Prostate gland (tissue), 2 donors: ENCODE measurements around the gene GSTM4. TPM values are rescaled to one million over a fixed set of nuclear protein-coding genes. Genes with fewer than 3 reads are reported as not detected.

ENCODE experiments used
- DNase-seq: peaks from one replicate; pipeline ENCODE4 v3.0.0-alpha.2; 2019; ENCODE audit warnings: low spot score
- H3K27ac ChIP-seq, 2 donors: fragments of 200-600 bp; sonication (generic); 2 replicates each; pipeline ENCODE4 v1.5.1; 2017 to 2019
- H3K27me3 ChIP-seq: fragments of 200-600 bp; sonication (generic); replicated peaks from 2 replicates; pipeline ENCODE4 v1.5.1; 2019; ENCODE audit not compliant: insufficient read depth
- H3K36me3 ChIP-seq, 2 donors: fragments of 200-600 bp; sonication (generic); 1 replicate in 1 of 2; 2 replicates in 1 of 2; pipeline versions ENCODE4 v1.5.1 to v1.8.1; 2017 to 2019
- H3K4me1 ChIP-seq: fragments of 200-600 bp; sonication (generic); replicated peaks from 2 replicates; pipeline ENCODE4 v1.5.1; 2019
- H3K4me3 ChIP-seq, 2 donors: fragments of 200-600 bp; sonication (generic); 2 replicates each; pipeline ENCODE4 v1.5.1; 2017 to 2019
- H3K9me3 ChIP-seq: fragments of 200-600 bp; sonication (generic); 2 replicates; pipeline ENCODE4 v1.5.1; 2017
- POLR2A ChIP-seq: fragments of 450-650 bp; IDR thresholded peaks from one replicate; pipeline ENCODE4 v1.6.1; 2016; ENCODE audit warnings: antibody characterized with exemption, mild to moderate bottlenecking
- POLR2AphosphoS5 ChIP-seq: sonication (generic); formaldehyde crosslinking; IDR thresholded peaks from one replicate; pipeline ENCODE4 v1.6.1; 2017; ENCODE audit warnings: antibody characterized with exemption
- WGBS: methylation state at CpG from one replicate; pipeline ENCODE4 v1.1.5; 2018; 5-methylcytosine and 5-hydroxymethylcytosine counted together
- intact Hi-C: fragments of 100-400 bp; cut with DNase I; formaldehyde crosslinking; loops from one replicate; pipeline ENCODE4 v1.14.2; 2022
- total RNA-seq, 2 donors: library from RNA; depleted of rRNA; stranded (reverse); fragments of >200 nt; gene quantifications; one replicate each; pipeline ENCODE4 v1.1.0, GENCODE V29; 2016
- TF ChIP-seq, protein P1 (sequence below), 4 experiments: fragments of 200-600 bp in 2 of 4; fragments of 450-650 bp in 2 of 4; sonication (generic) in 2 of 4; IDR thresholded peaks; 1 replicate in 3 of 4; 2 replicates in 1 of 4; pipeline ENCODE4 v1.5.1; 2016 to 2019; ENCODE audit warnings: antibody characterized with exemption in 4 of 4, mild to moderate bottlenecking in 2 of 4, moderate library complexity in 2 of 4

GSTM4 gene
- total RNA-seq, 2 donors from 2014 or later, result 26.8 to 56.5 TPM

DNA sequence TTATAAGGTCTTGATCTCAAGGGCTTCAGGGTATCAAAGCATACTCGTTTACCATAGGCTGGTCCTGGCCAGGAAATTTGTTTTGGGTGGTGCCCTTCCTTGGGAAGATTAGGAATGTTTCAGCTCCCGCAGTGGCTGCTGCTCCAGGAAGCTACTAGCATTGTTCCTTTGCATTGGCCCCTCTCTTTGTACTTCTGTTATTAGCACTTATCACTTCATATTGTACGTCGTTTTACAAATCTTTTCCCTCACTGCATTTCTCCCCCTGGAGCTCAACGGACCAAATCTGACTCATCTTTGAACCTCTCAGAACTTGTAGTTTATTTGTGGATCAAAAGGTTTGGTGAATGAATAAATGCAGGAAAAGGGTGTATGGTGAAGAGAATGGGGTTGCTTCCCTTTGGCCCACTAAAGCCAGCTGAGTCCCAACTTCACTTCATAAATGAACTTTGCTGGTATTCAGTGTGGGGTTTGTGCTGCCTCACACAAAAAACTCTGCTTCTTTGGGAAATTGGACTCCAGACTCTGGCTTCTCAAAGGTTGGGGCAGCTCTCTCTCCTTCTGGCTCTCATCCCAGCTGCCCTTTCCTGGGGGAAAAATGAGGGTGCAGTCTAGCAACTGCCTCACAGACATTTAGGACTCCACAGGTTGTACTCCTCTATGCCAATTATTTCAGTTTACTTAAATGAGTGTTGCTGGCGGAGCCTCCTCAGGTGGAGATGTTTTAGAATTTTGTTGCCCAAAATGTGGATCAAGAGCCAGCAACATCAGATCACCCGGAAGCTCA, 42.3 kb upstream of the GSTM4 start:
- 55% methylated on average over 7 of the region's 7 CpGs for WGBS
- Histone ChIP-seq H3K36me3 (no peaks in the 10 kb centered on the region), H3K9me3 (no peaks in the 10 kb centered on the region), H3K4me3 (no peak overlapping the region), H3K4me1 (no peaks in the 10 kb centered on the region), H3K27ac (no peak overlapping the region), H3K27me3 (no peaks in the 10 kb centered on the region)
- no peak for DNase-seq
- intact Hi-C loops, result no loop called here
- no peak for TF ChIP-seq POLR2A
- no peak for TF ChIP-seq POLR2AphosphoS5
- TF ChIP-seq, protein P1, sequence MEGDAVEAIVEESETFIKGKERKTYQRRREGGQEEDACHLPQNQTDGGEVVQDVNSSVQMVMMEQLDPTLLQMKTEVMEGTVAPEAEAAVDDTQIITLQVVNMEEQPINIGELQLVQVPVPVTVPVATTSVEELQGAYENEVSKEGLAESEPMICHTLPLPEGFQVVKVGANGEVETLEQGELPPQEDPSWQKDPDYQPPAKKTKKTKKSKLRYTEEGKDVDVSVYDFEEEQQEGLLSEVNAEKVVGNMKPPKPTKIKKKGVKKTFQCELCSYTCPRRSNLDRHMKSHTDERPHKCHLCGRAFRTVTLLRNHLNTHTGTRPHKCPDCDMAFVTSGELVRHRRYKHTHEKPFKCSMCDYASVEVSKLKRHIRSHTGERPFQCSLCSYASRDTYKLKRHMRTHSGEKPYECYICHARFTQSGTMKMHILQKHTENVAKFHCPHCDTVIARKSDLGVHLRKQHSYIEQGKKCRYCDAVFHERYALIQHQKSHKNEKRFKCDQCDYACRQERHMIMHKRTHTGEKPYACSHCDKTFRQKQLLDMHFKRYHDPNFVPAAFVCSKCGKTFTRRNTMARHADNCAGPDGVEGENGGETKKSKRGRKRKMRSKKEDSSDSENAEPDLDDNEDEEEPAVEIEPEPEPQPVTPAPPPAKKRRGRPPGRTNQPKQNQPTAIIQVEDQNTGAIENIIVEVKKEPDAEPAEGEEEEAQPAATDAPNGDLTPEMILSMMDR (IDR thresholded peaks at IDR 0.05), result no peak

DNA sequence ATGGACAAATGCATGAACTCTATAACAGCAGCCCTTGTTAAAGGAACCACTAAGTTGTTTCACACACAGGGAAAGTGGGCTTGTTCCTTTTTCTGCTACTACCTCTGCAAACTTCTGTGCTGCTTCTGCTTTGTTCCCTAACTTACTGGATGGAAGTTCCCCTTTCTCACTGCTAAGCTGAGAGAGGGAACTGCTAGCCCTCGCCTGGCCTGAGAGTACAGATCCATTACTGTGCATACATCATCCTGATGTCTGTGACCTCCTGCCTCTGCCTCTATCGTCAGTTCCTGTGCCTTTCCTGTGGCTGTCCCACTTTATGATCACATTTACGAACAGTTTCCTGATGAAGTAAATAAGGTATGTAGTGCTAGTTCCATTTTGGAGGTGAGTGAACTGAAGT, 40.0 kb upstream of the GSTM4 start:
- Histone ChIP-seq H3K27me3 (no peaks in the 10 kb centered on the region), H3K4me3 (no peak overlapping the region), H3K36me3 (no peaks in the 10 kb centered on the region), H3K4me1 (no peaks in the 10 kb centered on the region), H3K9me3 (no peaks in the 10 kb centered on the region), H3K27ac (no peak overlapping the region)
- 50% methylated on average over 3 of the region's 3 CpGs for WGBS
- intact Hi-C loops, result no loop called here
- TF ChIP-seq POLR2A, result no peak
- no peak for TF ChIP-seq POLR2AphosphoS5
- TF ChIP-seq, protein P1 (IDR thresholded peaks at IDR 0.05), result no peak
- DNase-seq, result no peak

GRCh38 chr1:109616391-109616790, 39.5 kb upstream of the GSTM4 start:
- peaks cover 5% of the 10 kb centered on the region for H3K4me1 ChIP-seq
- no peak overlapping the region for H3K4me3 ChIP-seq
- 83% methylated on average over 3 of the region's 3 CpGs for WGBS
- intact Hi-C loops, result no loop called here
- H3K27me3 ChIP-seq, result no peaks in the 10 kb centered on the region
- H3K27ac ChIP-seq, result no peak overlapping the region
- TF ChIP-seq POLR2A (no peak), POLR2AphosphoS5 (no peak)
- TF ChIP-seq, protein P1 (IDR thresholded peaks at IDR 0.05), result no peak
- DNase-seq, result no peak
- no peaks in the 10 kb centered on the region for H3K36me3 ChIP-seq
- no peaks in the 10 kb centered on the region for H3K9me3 ChIP-seq

DNA sequence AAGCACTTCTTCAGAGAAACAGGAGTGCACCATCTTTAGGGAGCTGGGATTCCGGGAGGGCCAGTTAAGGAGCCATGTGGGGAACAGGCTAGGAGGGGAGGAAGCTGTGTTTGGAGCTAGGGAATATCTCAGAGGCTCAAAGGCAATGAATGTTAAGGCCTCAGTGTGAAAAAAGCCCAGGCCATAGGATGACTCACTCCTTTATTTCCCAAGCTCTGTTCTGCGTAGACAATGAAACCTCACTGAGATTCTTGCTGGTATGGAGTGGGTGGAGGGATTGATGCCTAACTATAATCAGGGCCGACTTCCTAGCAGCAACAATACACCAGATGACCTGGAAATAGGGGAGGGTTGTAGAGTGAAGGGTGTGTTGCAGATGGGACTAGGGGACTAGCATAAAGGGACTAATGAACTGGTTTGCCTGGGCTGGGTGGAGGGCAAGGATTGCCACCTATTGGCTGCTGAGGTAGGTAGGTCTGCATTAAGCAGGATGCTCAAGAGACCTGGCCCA, 38.6 kb upstream of the GSTM4 start:
- intact Hi-C loops, result no loop called here
- H3K4me3 ChIP-seq, result no peak overlapping the region
- DNase-seq, result no peak
- H3K9me3 ChIP-seq, result no peaks in the 10 kb centered on the region
- H3K27me3 ChIP-seq, result no peaks in the 10 kb centered on the region
- no peak for TF ChIP-seq POLR2A
- TF ChIP-seq POLR2AphosphoS5, result no peak
- TF ChIP-seq, protein P1 (IDR thresholded peaks at IDR 0.05), result no peak
- no peak overlapping the region for H3K27ac ChIP-seq
- H3K4me1 ChIP-seq, result peaks cover 8% of the 10 kb centered on the region
- H3K36me3 ChIP-seq, result no peaks in the 10 kb centered on the region
- whole genome bisulfite sequencing, result 63% methylated on average over 3 of the region's 3 CpGs
